ENCODE results near the gene PDE4D.

DNA sequence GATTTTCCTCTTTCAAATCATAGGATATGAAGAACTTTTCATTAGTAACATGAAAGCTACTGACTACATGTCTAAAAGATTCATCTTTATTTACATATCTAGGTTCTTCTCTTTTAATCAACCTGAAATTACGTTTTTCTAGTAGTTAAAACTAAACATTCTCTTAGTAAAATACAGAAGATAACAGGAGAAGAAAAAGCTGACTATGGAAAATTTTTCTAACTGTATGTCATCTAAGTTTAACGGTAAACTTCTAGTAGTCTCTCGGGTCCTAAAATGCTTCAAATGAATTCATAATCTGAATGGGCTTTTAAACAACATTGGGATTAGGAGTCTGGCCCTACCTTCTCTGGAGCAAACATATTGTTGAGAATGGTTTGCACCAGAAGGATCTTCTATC, 151.9 kb downstream of the PDE4D start:
- TF ChIP-seq, protein P1, sequence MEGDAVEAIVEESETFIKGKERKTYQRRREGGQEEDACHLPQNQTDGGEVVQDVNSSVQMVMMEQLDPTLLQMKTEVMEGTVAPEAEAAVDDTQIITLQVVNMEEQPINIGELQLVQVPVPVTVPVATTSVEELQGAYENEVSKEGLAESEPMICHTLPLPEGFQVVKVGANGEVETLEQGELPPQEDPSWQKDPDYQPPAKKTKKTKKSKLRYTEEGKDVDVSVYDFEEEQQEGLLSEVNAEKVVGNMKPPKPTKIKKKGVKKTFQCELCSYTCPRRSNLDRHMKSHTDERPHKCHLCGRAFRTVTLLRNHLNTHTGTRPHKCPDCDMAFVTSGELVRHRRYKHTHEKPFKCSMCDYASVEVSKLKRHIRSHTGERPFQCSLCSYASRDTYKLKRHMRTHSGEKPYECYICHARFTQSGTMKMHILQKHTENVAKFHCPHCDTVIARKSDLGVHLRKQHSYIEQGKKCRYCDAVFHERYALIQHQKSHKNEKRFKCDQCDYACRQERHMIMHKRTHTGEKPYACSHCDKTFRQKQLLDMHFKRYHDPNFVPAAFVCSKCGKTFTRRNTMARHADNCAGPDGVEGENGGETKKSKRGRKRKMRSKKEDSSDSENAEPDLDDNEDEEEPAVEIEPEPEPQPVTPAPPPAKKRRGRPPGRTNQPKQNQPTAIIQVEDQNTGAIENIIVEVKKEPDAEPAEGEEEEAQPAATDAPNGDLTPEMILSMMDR (IDR thresholded peaks at IDR 0.05; ENCODE audit: insufficient read depth, low read length) = no peak
- TF ChIP-seq POLR2AphosphoS5 (IDR thresholded peaks at IDR 0.05; ENCODE audit: low read depth) = no peak
- no peak for TF ChIP-seq GABPA (IDR thresholded peaks at IDR 0.05; ENCODE audit: low read depth)
